ENCODE measurements around the gene MCRIP1.

- TF ChIP-seq CTCF (IDR thresholded peaks at IDR 0.05 in 4 of 5, conservative IDR thresholded peaks at IDR 0.05 in 1 of 5): no peak
- TF ChIP-seq POLR2A (IDR thresholded peaks at IDR 0.05): no peak
Observed at GRCh38 chr17:81870981-81871386, 37.9 kb upstream of the MCRIP1 start, which contains the start of gene ARHGDIA.
